IMR-90 (cell line): ENCODE measurements around the gene CIBAR2. TPM values are rescaled to one million over a fixed set of nuclear protein-coding genes. Genes with fewer than 3 reads are reported as not detected.

Experiments used
- ATAC-seq: fragments of 200-7000 bp; cut with Tn5 transposase; 2 replicates; pipeline ENCODE4 v1.9.1; 2020; ENCODE audit warnings: low read depth, mild to moderate bottlenecking, moderate library complexity
- BruUV-seq: library from RNA; stranded (reverse); fragments of 400-500 nt; replicated peaks from 2 replicates; lab custom pipeline; 2021; lab: Mats Ljungman, UMichigan
- CTCF ChIA-PET: fragments of 300-600 bp; formaldehyde crosslinking; extraction: SDS; loops from one replicate; lab custom pipeline; 2021; ENCODE audit warnings: antibody characterized with exemption; lab: Yijun Ruan, JAX
- POLR2A ChIA-PET: fragments of 300-600 bp; sonication (Branson Sonifier 250); formaldehyde crosslinking; loops from one replicate; lab custom pipeline; 2022; ENCODE audit warnings: antibody characterized with exemption; ENCODE audit not compliant: unreplicated experiment; lab: Charles Lee
- DNase-seq: peaks from one replicate; pipeline ENCODE4 v3.0.0; 2013
- H2AFZ ChIP-seq: replicated peaks from 2 replicates; pipeline ENCODE3; 2013; ENCODE audit warnings: low read length, mild to moderate bottlenecking; ENCODE audit not compliant: poor library complexity
- H2AK5ac ChIP-seq: 2 replicates; pipeline ENCODE4 v1.6.1; 2013; ENCODE audit warnings: low read depth, low read length, inconsistent platforms
- H2AK9ac ChIP-seq: replicated peaks from 2 replicates; pipeline ENCODE3; 2013; ENCODE audit warnings: mild to moderate bottlenecking, low read depth, low read length, moderate library complexity; ENCODE audit not compliant: poor library complexity
- H2BK120ac ChIP-seq: 2 replicates; pipeline ENCODE4 v1.6.1; 2013; ENCODE audit warnings: low read depth, low read length, inconsistent platforms
- H2BK15ac ChIP-seq: 3 replicates; pipeline ENCODE4 v1.6.1; 2013; ENCODE audit warnings: low read depth, low read length, inconsistent platforms
- H2BK20ac ChIP-seq: 2 replicates; pipeline ENCODE4 v1.6.1; 2013; ENCODE audit warnings: low read depth, mild to moderate bottlenecking, inconsistent platforms, low read length, moderate library complexity
- H2BK5ac ChIP-seq: 2 replicates; pipeline ENCODE4 v1.6.1; 2013; ENCODE audit warnings: mild to moderate bottlenecking, low read depth, low read length, inconsistent platforms; ENCODE audit not compliant: poor library complexity, severe bottlenecking
- H3K14ac ChIP-seq: replicated peaks from 2 replicates; pipeline ENCODE4 v1.6.1; 2013; ENCODE audit warnings: low read depth, low read length, inconsistent platforms
- H3K18ac ChIP-seq: 2 replicates; pipeline ENCODE4 v1.6.1; 2013; ENCODE audit warnings: low read depth, low read length, control low read depth
- H3K23ac ChIP-seq: 2 replicates; pipeline ENCODE4 v1.6.1; 2013; ENCODE audit warnings: low read depth, low read length, inconsistent platforms
- H3K27ac ChIP-seq: 2 replicates; pipeline ENCODE4 v1.5.1; 2013; ENCODE audit warnings: mild to moderate bottlenecking, control low read depth, low read length; ENCODE audit not compliant: insufficient read depth
- H3K27me3 ChIP-seq: 2 replicates; pipeline ENCODE4 v1.6.1; 2013; ENCODE audit warnings: low read length; ENCODE audit not compliant: control insufficient read depth, insufficient read depth
- H3K36me3 ChIP-seq: 2 replicates; pipeline ENCODE4 v1.6.1; 2013; ENCODE audit warnings: low read length, mixed read lengths; ENCODE audit not compliant: control insufficient read depth, insufficient read depth
- H3K4ac ChIP-seq: 2 replicates; pipeline ENCODE4 v1.6.1; 2013; ENCODE audit warnings: low read depth, low read length, inconsistent platforms
- H3K4me1 ChIP-seq: 2 replicates; pipeline ENCODE4 v1.6.1; 2013; ENCODE audit warnings: low read length, mixed read lengths; ENCODE audit not compliant: control insufficient read depth, insufficient read depth
- H3K4me2 ChIP-seq: 2 replicates; pipeline ENCODE4 v1.6.1; 2013; ENCODE audit warnings: low read depth, mild to moderate bottlenecking, control low read depth, low read length, moderate library complexity
- H3K4me3 ChIP-seq: 2 replicates; pipeline ENCODE4 v1.5.1; 2013; ENCODE audit warnings: low read depth, mild to moderate bottlenecking, control low read depth, low read length, moderate library complexity; ENCODE audit not compliant: insufficient read depth
- H3K56ac ChIP-seq: 2 replicates; pipeline ENCODE4 v1.6.1; 2013; ENCODE audit warnings: low read length, inconsistent platforms; ENCODE audit not compliant: insufficient read depth; ENCODE audit errors: extremely low read depth
- H3K79me1 ChIP-seq, 2 experiments: 2 replicates each; pipeline ENCODE4 v1.6.1; 2013; ENCODE audit warnings: low read length in 2 of 2, inconsistent platforms in 1 of 2, low read depth in 1 of 2
- H3K9ac ChIP-seq: 2 replicates; pipeline ENCODE4 v1.6.1; 2013; ENCODE audit warnings: low read depth, low read length, control low read depth
- H3K9me1 ChIP-seq: 2 replicates; pipeline ENCODE4 v1.6.1; 2013; ENCODE audit warnings: low read length, inconsistent platforms; ENCODE audit not compliant: insufficient read depth
- H3K9me3 ChIP-seq: 2 replicates; pipeline ENCODE4 v1.6.1; 2013; ENCODE audit warnings: low read length; ENCODE audit not compliant: control insufficient read depth, insufficient read depth
- H4K20me1 ChIP-seq: 2 replicates; pipeline ENCODE4 v1.6.1; 2013; ENCODE audit warnings: low read length, inconsistent platforms; ENCODE audit not compliant: insufficient read depth
- H4K5ac ChIP-seq: 2 replicates; pipeline ENCODE4 v1.6.1; 2013; ENCODE audit warnings: mild to moderate bottlenecking, low read depth, low read length, control low read depth
- H4K8ac ChIP-seq, 2 experiments: 2 replicates each; pipeline ENCODE4 v1.6.1; 2013; ENCODE audit warnings: low read depth in 2 of 2, low read length in 2 of 2, control low read depth in 1 of 2, inconsistent platforms in 1 of 2
- H4K91ac ChIP-seq: 2 replicates; pipeline ENCODE4 v1.6.1; 2013; ENCODE audit warnings: low read depth, low read length, inconsistent platforms; ENCODE audit not compliant: insufficient read depth
- BHLHE40 ChIP-seq: fragments of 150-350 bp; IDR thresholded peaks from 2 replicates; pipeline ENCODE4 v1.6.1; 2016; ENCODE audit warnings: mild to moderate bottlenecking, low read depth, low read length
- CEBPB ChIP-seq: IDR thresholded peaks from 2 replicates; pipeline ENCODE4 v1.6.1; 2012; ENCODE audit warnings: low read depth, low read length, improper control_type of control experiment
- CHD1 ChIP-seq: IDR thresholded peaks from 2 replicates; pipeline ENCODE4 v1.6.1; 2012; ENCODE audit warnings: low read depth, low read length, improper control_type of control experiment
- FOS ChIP-seq: fragments of 150-350 bp; IDR thresholded peaks from 2 replicates; pipeline ENCODE4 v1.6.1; 2016; ENCODE audit warnings: low read depth, low read length
- MAFK ChIP-seq: IDR thresholded peaks from 2 replicates; pipeline ENCODE4 v1.6.1; 2012; ENCODE audit warnings: low read depth, low read length, improper control_type of control experiment
- MAZ ChIP-seq: IDR thresholded peaks from 2 replicates; pipeline ENCODE4 v1.6.1; 2012; ENCODE audit warnings: low read depth, mild to moderate bottlenecking, low read length, improper control_type of control experiment, moderate library complexity, borderline replicate concordance
- MXI1 ChIP-seq: IDR thresholded peaks from 2 replicates; pipeline ENCODE4 v1.6.1; 2012; ENCODE audit warnings: low read depth, mild to moderate bottlenecking, low read length, moderate library complexity, borderline replicate concordance
- NFE2L2 ChIP-seq: fragments of 150-350 bp; IDR thresholded peaks from 2 replicates; pipeline ENCODE4 v1.6.1; 2016; ENCODE audit warnings: low read depth, mild to moderate bottlenecking, low read length
- POLR2A ChIP-seq: IDR thresholded peaks from 2 replicates; pipeline ENCODE4 v1.6.1; 2012; ENCODE audit warnings: mild to moderate bottlenecking, low read depth, low read length
- RAD21 ChIP-seq: IDR thresholded peaks from 2 replicates; pipeline ENCODE4 v1.6.1; 2012; ENCODE audit warnings: low read length, improper control_type of control experiment
- RCOR1 ChIP-seq: IDR thresholded peaks from 2 replicates; pipeline ENCODE4 v1.6.1; 2012; ENCODE audit warnings: mild to moderate bottlenecking, low read length, improper control_type of control experiment; ENCODE audit not compliant: insufficient replicate concordance
- RFX5 ChIP-seq: IDR thresholded peaks from 2 replicates; pipeline ENCODE4 v1.8.0; 2012; ENCODE audit warnings: low read depth, mild to moderate bottlenecking, low read length, moderate library complexity
- SMC3 ChIP-seq: fragments of 150-350 bp; IDR thresholded peaks from 2 replicates; pipeline ENCODE4 v1.6.1; 2016; ENCODE audit warnings: low read depth, mild to moderate bottlenecking, antibody characterized with exemption, low read length, moderate library complexity
- WGBS, 2 experiments: methylation state at CpG; one replicate each; pipeline versions ENCODE4 v1.1.5 to v1.1.7; 2013; ENCODE audit warnings: missing lambda C conversion rate in 2 of 2; ENCODE audit not compliant: insufficient read length in 1 of 2; ENCODE audit errors: extremely low coverage in 2 of 2; 5-methylcytosine and 5-hydroxymethylcytosine counted together
- dilution Hi-C: fragments of 300-500 bp; cut with HindIII; formaldehyde crosslinking; loops from one replicate; pipeline ENCODE4 v1.14.3; 2018; ENCODE audit warnings: low sequenced_read_pairs; ENCODE audit not compliant: unreplicated experiment
- in situ Hi-C: fragments of 300-500 bp; cut with MboI; formaldehyde crosslinking; loops from 3 replicates; pipeline ENCODE4 v1.14.3; 2019; ENCODE audit warnings: low sequenced_read_pairs, inconsistent platforms, mixed read lengths
- intact Hi-C: fragments of 100-400 bp; cut with micrococcal nuclease; formaldehyde crosslinking; loops from 2 replicates; pipeline ENCODE4 v1.10.0; 2022
- polyA plus RNA-seq, 3 experiments: library from polyadenylated mRNA; depleted of rRNA; stranded (reverse); fragments of >200 nt; gene quantifications; 2 replicates each; pipeline ENCODE4 v1.2.3, GENCODE V29; 2012; ENCODE audit warnings: low replicate concordance in 1 of 3
- total RNA-seq: library from RNA; depleted of rRNA; stranded (reverse); fragments of >200 nt; gene quantifications from 2 replicates; pipeline ENCODE4 v1.2.3, GENCODE V29; 2012
- TF ChIP-seq, protein P1 (sequence below): fragments of 150-350 bp; IDR thresholded peaks from 2 replicates; pipeline ENCODE4 v1.6.1; 2017; ENCODE audit warnings: mild to moderate bottlenecking, antibody characterized with exemption, low read length, low read depth
- TF ChIP-seq, protein P2 (sequence below): conservative IDR thresholded peaks from 2 replicates; pipeline ENCODE4 v1.5.1; 2012; ENCODE audit warnings: mild to moderate bottlenecking, low read depth, low read length, improper control_type of control experiment
- TF ChIP-seq, protein P3 (sequence below): fragments of 150-350 bp; IDR thresholded peaks from 2 replicates; pipeline ENCODE4 v1.6.1; 2016; ENCODE audit warnings: low read depth, mild to moderate bottlenecking, low read length, moderate library complexity, borderline replicate concordance

The CIBAR2 gene
- total and polyA plus RNA-seq, 2 of the 4 experiments (the other 2 are of a cell fraction): 0.18 to 0.24 TPM

DNA sequence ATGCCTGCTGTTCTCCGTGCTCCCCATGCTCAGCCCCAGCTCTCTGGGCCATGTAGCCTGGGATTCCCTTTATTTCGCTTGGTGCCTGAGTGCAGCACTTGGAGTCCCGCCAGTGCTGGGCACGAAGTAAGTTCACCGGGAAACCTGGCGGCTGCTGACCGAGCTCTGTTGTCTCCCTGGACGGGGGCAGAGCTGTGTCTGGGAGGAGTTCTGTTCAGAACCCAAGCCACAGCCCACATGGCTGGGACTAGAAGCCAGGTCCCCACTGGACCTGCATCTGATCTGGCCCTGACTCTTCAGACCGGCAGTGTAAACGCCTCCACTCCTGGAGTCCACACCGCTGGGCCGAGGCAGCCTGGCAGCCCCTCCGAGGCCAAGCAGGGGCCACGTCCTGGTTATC, 37.5 kb upstream of the CIBAR2 start:
- H2BK20ac ChIP-seq: no peak overlapping the region
- H3K4ac ChIP-seq: no peak overlapping the region
- CTCF ChIA-PET: interaction anchor here (1.0 kb wide), 1 partner anchor 13 kb away, joined by 3 read pairs; no protein-coding TSS in a partner anchor
- H3K4me1 ChIP-seq: peaks cover 24% of the 10 kb centered on the region
- no TSS peak for BruUV-seq
- in situ Hi-C loops: no loop called here
- no peaks in the 10 kb centered on the region; the same call in 1 of the 2 replicates for H3K27me3 ChIP-seq
- POLR2A ChIA-PET: no interaction called here
- no peak overlapping the region for H2AK9ac ChIP-seq
- no peak overlapping the region for H3K4me2 ChIP-seq
- H3K27ac ChIP-seq: no peak overlapping the region
- H3K56ac ChIP-seq: no peak overlapping the region
- H4K20me1 ChIP-seq: no peaks in the 10 kb centered on the region
- no peak overlapping the region for H3K14ac ChIP-seq
- H3K9me1 ChIP-seq: 0 out of 2 replicates have a peak, but pooled peaks cover 3% of the 10 kb centered on the region
- H2BK120ac ChIP-seq: no peak overlapping the region; the same call in 1 of the 2 replicates
- H2AK5ac ChIP-seq: no peak overlapping the region; the same call in 1 of the 2 replicates
- H3K4me3 ChIP-seq: no peak overlapping the region
- no peak overlapping the region for H2BK15ac ChIP-seq
- no peak for DNase-seq
- dilution Hi-C loops: no loop called here
- H3K36me3 ChIP-seq: no peaks in the 10 kb centered on the region
- peaks cover under 1% of the 10 kb centered on the region; the same call in 1 of the 2 replicates for H3K9me3 ChIP-seq
- no peak overlapping the region for H4K91ac ChIP-seq
- no peaks in the 10 kb centered on the region for H3K79me1 ChIP-seq
- H4K8ac ChIP-seq: no peak overlapping the region
- no peak for TF ChIP-seq RCOR1
- TF ChIP-seq RAD21: no peak
- TF ChIP-seq, protein P1, sequence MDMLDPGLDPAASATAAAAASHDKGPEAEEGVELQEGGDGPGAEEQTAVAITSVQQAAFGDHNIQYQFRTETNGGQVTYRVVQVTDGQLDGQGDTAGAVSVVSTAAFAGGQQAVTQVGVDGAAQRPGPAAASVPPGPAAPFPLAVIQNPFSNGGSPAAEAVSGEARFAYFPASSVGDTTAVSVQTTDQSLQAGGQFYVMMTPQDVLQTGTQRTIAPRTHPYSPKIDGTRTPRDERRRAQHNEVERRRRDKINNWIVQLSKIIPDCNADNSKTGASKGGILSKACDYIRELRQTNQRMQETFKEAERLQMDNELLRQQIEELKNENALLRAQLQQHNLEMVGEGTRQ: no peak
- TF ChIP-seq, protein P2, sequence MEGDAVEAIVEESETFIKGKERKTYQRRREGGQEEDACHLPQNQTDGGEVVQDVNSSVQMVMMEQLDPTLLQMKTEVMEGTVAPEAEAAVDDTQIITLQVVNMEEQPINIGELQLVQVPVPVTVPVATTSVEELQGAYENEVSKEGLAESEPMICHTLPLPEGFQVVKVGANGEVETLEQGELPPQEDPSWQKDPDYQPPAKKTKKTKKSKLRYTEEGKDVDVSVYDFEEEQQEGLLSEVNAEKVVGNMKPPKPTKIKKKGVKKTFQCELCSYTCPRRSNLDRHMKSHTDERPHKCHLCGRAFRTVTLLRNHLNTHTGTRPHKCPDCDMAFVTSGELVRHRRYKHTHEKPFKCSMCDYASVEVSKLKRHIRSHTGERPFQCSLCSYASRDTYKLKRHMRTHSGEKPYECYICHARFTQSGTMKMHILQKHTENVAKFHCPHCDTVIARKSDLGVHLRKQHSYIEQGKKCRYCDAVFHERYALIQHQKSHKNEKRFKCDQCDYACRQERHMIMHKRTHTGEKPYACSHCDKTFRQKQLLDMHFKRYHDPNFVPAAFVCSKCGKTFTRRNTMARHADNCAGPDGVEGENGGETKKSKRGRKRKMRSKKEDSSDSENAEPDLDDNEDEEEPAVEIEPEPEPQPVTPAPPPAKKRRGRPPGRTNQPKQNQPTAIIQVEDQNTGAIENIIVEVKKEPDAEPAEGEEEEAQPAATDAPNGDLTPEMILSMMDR: no peak
- no peak for TF ChIP-seq BHLHE40
- TF ChIP-seq MAFK: no peak
- no peak for TF ChIP-seq RFX5
- TF ChIP-seq, protein P3, sequence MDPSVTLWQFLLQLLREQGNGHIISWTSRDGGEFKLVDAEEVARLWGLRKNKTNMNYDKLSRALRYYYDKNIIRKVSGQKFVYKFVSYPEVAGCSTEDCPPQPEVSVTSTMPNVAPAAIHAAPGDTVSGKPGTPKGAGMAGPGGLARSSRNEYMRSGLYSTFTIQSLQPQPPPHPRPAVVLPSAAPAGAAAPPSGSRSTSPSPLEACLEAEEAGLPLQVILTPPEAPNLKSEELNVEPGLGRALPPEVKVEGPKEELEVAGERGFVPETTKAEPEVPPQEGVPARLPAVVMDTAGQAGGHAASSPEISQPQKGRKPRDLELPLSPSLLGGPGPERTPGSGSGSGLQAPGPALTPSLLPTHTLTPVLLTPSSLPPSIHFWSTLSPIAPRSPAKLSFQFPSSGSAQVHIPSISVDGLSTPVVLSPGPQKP: no peak
- TF ChIP-seq NFE2L2: no peak
- no peak for TF ChIP-seq MXI1
- TF ChIP-seq POLR2A: no peak
- TF ChIP-seq FOS: no peak
- TF ChIP-seq SMC3: no peak
- TF ChIP-seq MAZ: no peak
- no peak for TF ChIP-seq CHD1
- TF ChIP-seq CEBPB: no peak
- WGBS, 2 experiments: 94% methylated on average over 3 of the region's 14 CpGs; no CpG with 5 or more reads in 1 of the 2 experiments
- H2BK5ac ChIP-seq: no peak overlapping the region
- H4K5ac ChIP-seq: no peak overlapping the region
- no peak for ATAC-seq
- H3K9ac ChIP-seq: no peak overlapping the region
- no peak overlapping the region for H2AFZ ChIP-seq
- intact Hi-C loops: no loop called here
- H3K18ac ChIP-seq: no peak overlapping the region
- H3K23ac ChIP-seq: no peak overlapping the region
